HL-60/S4 (cell line): ENCODE measurements around the gene DRC1.

ENCODE experiments used
- in situ Hi-C: fragments of 300-500 bp; cut with MboI; formaldehyde crosslinking; loops from 2 replicates; pipeline ENCODE4 v1.14.3; 2022; ENCODE audit warnings: low sequenced_read_pairs

The DRC1 gene

GRCh38 chr2:26473796-26474195 lies 72.1 kb downstream of the DRC1 start:
- in situ Hi-C loops: loop anchor here (25.0 kb wide), 1 partner anchor 511 kb away; no protein-coding TSS in a partner anchor

DNA sequence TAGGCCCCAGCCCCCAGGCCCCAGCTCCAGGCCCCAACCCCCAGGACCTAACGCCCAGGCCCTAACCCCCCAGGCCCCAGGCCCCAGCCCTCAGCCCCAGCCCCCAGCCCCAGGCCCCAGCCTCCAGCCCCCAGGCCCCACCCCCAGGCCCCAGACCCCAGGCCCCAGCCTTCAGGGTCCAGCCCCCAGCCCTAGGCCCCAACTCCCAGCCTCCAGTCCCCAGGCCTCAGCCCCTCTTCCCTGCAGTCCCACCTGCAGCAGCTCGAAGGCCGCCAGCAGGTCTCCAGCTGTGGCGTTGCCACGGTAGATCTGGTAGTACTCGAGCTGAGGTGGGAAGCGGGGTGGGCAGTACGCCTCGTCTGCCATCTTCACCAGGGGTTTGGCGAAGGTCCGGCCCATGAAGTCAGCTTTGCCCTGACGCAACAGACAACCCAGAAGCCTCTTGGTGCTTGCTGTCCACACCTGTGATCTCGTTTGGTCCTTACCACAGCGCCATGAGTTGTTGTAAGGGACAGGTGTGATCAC lies 72.6 kb downstream of the DRC1 start:
- in situ Hi-C loops: loop anchor here (25.0 kb wide), 1 partner anchor 512 kb away; no protein-coding TSS in a partner anchor

DNA sequence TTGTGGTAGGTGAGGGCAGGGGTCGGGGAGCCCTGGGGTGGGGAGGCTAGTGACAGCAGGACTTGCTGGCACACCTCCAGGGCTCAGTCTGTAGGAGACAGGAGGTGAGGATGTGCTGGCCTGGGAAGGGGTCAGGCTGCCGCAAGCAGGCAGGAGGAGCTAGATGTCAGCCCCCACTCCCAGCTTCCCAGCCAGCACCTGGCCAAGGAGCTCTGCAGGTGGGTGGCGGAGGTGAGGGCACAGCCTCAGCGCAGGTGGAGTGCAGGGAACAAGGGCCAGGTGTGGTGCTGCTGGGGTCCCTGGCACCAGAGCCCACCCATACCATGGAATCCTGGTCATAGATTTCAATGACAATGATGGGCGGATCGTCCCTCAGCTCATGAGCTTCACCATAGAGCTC lies 73.3 kb downstream of the DRC1 start:
- in situ Hi-C loops: no loop called here

GRCh38 chr2:26475832-26476501 lies 74.2 kb downstream of the DRC1 start:
- in situ Hi-C loops: no loop called here

- in situ Hi-C loops: no loop called here
Observed at GRCh38 chr2:26477126-26477910, 75.6 kb downstream of the DRC1 start.

- in situ Hi-C loops: no loop called here
Observed at GRCh38 chr2:26477911-26478253, 76.2 kb downstream of the DRC1 start, which contains the start of gene OTOF. Gene OTOF (minus strand): TSS chr2:26478124.

- in situ Hi-C loops: no loop called here
Observed at GRCh38 chr2:26478366-26478765, 76.6 kb downstream of the DRC1 start.

DNA sequence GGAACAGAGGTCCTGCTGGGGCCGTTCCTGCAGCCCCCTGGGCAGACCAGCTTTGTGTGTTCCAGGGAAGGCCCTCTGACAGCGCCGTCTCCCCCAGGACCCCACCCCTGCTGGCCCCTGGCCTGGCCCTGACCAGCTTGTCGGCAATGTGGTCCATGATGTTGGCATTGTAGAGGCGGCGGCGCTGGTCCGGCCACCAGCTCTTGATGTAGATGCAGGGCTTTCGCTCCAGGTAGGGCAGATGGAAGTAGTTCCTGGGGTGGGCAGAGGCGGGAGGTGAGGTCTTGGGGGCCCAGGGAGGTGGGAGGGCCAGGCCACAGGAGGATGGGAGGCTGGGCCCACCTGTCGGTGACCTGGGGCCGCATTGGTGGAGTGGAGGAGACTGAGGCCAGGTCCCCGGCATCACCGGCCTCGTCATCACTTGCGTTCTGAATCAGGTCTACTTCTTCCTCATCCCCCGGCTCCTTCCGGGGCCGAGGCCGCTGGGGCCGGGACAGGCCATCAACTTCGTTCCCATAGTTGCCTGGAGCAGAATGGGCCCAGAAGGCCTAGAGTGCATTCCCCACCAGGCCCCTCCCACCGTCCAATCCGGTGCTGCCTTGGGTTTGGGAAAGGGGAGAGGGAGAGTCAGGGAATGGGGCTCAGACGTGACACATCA lies 77.5 kb downstream of the DRC1 start:
- in situ Hi-C loops: no loop called here

- in situ Hi-C loops: no loop called here
Observed at GRCh38 chr2:26479789-26480565, 78.3 kb downstream of the DRC1 start.

DNA sequence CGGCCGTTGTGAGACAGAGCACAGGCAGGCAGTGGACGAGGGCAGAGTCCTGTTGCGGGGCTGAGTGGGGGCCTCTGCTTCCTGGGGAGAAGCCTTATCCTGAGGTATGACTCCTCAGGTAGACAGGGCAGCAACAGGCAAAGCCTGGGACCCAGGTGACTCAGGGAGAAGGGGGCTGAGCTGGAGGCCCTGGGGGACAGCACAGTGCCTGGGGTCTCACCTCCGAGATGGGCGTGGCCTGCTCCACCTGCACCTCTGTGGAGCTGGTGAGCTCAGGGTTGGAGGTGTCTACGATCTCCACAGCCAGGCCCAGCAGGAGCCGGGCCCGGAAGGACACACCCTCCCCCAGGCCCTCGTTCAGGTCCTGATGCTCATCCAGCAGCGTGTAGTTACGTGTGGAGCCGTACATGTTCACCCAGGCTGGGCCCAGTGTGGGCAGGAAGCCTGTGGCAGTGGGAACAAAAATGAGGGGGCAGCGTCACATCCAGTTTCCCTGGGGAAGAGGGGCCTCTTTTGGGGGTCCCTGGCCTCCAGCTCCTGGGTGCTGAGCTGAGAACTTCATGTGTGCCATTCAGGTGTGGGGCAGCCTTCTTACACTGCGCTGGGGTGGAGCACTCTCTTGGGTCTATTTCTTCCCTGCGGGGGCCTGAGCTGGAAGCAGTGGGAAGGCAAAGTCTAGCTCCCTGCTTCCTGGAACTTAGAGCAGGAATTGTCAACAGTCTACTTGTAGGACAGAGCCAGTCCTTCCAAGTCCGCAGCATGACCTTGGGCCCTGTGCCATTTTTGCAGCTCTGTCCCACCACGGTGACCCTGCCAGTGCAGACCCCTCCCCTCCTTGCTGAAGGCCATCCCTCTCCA lies 79.1 kb downstream of the DRC1 start:
- in situ Hi-C loops: no loop called here

DNA sequence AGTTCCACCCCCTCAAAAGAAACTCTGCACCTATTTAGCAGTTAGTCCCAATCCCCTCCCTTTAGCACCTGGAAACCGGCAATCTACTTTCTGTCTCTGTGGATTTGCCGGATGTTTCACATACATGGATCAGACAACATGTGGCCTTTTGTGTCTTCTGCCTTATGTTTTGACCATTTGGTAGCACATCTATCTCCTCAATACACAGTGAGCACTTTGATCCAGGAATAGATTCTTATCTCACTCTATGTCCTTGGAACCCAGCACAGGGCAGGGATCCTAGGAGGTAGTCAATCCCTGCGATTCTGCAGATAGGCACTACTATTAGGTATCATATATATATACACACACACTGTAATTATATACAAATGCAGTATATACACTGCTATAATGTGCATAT lies 80.0 kb downstream of the DRC1 start:
- in situ Hi-C loops: no loop called here

DNA sequence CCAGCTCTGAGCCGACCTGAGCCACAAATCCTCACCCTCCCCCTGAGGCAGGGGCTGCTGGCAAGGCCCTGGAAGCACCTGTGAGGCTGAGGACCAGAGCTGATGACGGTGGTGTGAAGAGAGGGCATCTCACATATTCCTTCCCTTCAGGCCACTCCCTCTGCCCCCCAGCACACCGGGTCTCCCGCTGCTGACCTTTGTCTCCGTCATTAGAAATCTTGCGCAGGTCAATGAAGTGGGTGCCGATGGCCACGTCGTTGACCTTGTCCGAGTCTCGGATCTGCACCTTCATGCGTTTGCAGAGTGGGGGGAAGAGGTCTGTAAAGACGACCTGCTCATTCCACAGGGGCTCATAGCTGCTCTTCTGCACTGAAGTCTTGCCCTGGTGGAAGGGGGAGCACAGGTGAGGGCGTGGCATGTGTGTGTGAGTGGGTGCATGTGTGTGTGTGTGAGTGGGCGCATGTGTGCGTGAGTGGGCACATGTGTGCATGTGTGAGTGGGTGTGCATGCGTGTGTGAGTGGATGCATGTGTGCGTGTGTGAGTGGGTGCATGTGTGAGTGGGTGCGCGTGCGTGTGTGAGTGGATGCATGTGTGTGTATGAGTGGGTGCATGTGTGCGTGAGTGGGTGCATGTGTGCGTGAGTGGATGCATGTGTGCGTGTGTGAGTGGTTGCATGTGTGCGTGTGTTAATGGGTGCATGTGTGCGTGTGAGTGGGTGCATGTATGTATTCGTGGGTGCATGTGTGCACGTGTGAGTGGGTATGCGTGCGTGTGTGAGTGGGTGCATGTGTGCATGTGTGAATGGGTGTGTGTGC lies 80.7 kb downstream of the DRC1 start:
- in situ Hi-C loops: no loop called here

- in situ Hi-C loops: no loop called here
Observed at GRCh38 chr2:26483027-26483326, 81.3 kb downstream of the DRC1 start.

- in situ Hi-C loops: no loop called here
Observed at GRCh38 chr2:26483516-26483915, 81.8 kb downstream of the DRC1 start.

GRCh38 chr2:26483957-26484565 lies 82.3 kb downstream of the DRC1 start:
- in situ Hi-C loops: no loop called here

- in situ Hi-C loops: no loop called here
Observed at GRCh38 chr2:26484579-26484978, 82.9 kb downstream of the DRC1 start.

DNA sequence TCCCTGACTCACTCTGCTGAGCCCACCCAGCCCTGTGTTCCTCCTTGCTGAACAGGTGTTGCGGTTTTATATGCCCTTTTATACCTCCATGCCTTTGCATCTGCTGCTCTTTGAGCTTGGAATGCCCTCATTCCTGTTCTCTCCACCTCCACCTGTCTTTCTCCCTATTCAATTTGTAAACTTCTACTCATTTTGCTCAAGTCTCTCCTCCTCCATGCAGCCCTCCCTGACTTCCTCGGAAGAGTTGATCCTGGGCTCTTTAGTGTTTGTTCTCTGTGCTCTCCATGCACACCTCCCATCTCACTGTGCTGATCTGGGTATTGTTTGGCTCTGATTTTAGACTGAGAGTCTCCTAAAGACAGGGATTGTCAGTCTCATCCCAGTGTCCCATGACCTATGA lies 83.4 kb downstream of the DRC1 start:
- in situ Hi-C loops: no loop called here

- in situ Hi-C loops: no loop called here
Observed at GRCh38 chr2:26485725-26486418, 84.2 kb downstream of the DRC1 start.
